ENCODE measurements around the gene GDF7.
A peak's percentile ranks its signal among the peaks of the same experiment; 100 is the strongest.

Gene GDF7

GRCh38 chr2:20675701-20676352 lies 8.9 kb downstream of the GDF7 start:
- peak; percentile 24 for DNase-seq

- no peak for DNase-seq
Measured at GRCh38 chr2:20676353-20677215, 9.6 kb downstream of the GDF7 start.

- no peak for DNase-seq
Measured at GRCh38 chr2:20677301-20678085, 10.5 kb downstream of the GDF7 start.

DNA sequence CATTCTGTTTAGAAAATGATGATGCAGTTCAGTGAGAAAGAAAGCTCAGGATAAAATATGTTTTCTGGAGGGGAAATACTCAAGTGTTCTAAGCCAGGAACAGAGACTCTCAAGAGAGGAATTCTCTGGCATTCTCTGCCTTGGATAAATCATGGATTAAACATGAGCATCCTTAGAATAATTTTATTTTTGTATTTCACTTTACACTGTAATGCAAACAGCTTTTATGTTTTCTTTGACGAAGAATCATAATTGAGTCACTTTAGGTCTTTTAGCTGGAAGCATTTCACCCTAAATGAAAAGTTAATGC lies 11.1 kb downstream of the GDF7 start:
- DNase-seq, result no peak

DNA sequence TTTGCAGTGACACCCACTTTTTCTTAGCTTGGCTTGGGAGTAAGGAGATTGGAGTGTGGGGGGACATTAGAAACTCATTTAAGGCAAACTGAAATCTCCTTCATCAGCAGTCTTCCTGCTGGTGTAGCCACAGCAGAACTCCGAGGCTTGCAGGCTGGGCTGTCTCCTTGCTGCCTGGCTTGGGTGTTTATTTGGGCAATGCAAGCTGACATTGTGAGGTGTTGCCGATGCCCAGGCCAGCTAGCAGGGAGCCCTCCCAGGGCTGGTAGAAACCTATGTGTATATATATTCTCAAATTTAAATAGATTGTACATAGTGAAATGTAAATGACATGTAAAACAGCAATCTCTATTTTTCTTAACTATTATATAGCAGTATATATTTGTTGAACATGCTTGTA lies 11.8 kb downstream of the GDF7 start:
- DNase-seq, result no peak

DNA sequence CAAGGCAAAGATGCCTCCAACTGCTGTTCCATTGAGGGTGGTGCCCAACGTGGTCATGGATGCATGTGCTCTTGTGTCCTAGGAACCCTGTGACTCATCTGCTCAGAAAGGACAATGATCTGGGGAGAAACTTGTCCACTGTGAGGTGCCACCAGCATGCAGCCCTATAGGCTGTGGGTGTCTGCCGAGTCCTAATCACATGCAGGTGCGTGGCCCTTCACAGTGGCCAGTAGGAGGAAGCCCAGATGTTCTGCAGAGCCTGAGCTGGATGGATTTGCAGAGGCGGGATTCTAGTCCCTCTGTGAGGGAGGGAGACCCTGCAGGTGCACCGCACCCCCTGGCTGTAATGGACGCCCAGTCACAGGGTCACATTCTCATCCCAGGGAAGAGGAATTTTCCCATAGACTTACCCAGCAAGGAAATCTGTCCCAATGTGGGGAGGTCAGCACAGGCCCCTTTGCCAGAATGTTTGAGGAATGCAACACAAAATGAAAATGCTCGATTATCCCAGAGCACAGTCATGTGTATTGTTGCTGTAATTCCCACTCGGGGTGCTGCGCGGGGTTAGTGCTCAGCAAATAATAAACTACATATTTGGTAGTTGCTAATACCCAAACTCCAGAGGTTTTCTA lies 13.9 kb downstream of the GDF7 start:
- DNase-seq, result no peak

DNA sequence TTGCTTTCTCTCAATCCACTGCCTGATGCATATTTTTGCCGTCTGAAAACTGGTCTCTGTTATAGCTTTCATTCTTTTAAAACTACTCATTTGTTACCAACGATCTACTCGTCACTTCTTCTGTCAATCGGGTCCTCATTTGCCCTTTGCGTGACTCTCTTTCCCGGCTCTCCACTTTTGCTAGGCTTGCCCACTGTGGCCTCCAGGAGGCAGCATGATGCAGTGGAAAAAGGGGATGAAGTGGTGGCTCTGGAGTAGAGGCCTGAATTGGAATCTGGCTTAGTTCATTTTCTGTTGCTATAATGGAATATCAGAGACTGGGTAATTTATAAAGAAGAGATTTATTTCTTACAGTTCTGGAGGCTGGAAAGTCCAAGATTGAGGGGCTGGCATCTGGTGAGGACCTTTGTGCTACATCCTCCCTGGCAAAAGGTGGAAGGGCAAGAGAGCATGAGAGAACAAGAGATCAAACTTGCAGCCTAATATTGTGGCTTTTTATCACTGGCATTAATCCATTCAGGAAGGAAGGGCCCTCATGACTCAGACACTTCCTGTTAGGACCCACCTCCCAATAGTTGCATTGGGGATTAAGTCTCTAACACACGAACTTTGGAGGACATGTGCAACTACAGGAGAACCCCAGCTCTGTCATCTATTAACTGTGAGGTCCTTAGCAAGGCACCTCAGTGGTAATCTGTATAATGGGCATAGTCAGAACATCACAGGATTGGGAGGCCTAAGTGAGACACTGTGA lies 15.4 kb downstream of the GDF7 start:
- no peak for DNase-seq

- DNase-seq, result no peak
Measured at GRCh38 chr2:20684581-20685063, 17.7 kb downstream of the GDF7 start.

DNA sequence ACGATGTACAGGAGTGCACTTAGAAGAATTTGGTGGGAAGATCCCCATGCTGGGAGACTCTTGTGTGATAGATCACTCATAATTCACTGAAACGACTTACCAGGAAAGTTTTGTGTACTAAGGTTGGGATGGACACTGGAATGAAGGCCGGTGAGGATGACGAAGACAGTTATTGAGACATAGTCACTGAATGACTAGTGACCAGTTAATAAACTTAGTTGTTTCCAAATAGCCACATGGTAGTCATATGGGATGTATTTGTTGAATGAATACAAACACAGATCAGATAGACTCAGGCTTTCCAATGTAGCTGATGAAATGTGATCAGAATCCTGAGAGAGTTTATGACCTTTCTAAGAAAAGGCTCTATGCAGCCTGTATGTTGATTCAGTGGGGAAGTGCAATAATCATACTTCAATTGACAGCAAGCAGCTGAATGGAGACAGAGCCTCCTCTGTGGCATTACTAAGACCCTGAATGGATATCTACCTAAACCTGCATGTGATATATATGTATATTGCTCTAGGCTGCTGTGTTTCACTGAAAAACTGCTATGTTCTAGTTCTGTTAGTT lies 20.4 kb downstream of the GDF7 start:
- no peak for DNase-seq

- no peak for DNase-seq
Measured at GRCh38 chr2:20689428-20690264, 22.7 kb downstream of the GDF7 start.

DNA sequence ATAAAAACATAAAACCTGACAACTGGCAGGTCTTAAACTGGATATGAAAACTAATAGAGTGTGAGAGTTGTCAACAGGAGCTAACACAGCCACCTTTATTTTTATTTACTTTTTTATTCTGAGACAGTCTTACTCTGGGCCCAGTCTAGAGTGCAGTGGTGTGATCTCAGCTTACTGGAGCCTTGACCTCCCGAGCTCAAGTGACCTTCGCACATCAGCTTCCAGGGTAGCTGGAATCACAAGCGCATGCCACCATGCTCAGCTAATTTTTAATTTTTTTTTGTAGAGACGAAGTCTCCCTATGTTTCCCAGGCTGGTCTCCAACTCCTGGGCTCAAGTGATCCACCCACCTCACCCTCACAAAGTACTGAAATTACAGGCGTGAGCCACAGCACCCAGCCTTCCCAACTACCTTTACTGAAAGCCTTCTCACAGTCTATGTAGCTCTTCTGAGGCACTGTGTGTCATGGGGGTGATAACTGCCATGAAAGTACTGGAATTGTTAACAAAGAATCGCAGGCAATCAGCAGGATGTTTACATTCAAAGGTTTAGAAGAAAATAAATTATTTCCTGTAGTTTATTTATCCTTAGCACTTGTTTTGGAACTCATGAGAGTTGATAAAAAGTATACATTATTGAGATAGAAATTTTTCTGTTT lies 24.3 kb downstream of the GDF7 start:
- no peak for DNase-seq

DNA sequence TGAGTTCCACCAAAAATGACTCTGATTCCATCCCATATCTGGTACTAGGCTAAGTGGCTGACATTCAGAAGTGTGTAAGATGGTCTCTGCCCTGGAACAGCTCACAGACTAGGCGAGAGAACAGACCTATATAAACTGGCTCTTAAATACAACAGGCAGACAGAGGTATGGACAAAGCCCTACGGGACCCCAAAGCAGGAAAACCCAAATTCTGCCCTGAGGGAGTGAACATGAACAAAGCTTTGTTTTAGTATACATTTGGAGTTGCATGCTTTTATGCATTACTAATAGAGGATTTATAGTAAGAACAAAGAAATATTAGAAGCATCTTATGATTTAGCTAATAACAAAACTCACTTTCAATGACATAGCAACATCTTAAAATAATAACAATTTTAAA lies 25.1 kb downstream of the GDF7 start:
- no peak for DNase-seq

DNA sequence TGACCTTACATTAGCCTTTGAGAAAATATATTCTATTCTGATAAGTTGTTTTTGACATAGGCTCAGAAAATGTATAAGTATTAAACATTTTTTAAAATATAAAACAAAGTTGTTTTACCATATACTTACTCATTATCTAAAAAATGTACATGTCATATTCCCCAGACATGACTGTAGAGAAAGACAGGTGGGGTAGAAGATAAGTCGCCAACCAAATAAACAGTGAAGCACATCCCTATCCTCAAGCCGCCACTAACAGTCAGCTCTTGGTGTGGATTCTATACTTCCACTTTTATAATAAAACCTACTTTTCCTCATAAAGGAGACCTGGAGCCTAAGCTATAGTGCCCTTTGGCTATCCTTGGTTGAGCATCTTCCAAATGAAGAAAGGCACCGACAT lies 26.4 kb downstream of the GDF7 start:
- DNase-seq, result no peak

GRCh38 chr2:20696366-20696765 lies 29.4 kb downstream of the GDF7 start:
- no peak for DNase-seq

GRCh38 chr2:20697322-20697934 lies 30.5 kb downstream of the GDF7 start:
- no peak for DNase-seq

GRCh38 chr2:20698916-20699613 lies 32.1 kb downstream of the GDF7 start:
- no peak for DNase-seq

GRCh38 chr2:20702563-20702962 lies 35.6 kb downstream of the GDF7 start:
- DNase-seq, result no peak

- DNase-seq, result no peak
Measured at GRCh38 chr2:20704886-20705285, 37.9 kb downstream of the GDF7 start.

GRCh38 chr2:20706217-20706616 lies 39.3 kb downstream of the GDF7 start:
- no peak for DNase-seq
